H1 (cell line): ENCODE data around the gene ODF2L. TPM values are rescaled to one million over a fixed set of nuclear protein-coding genes. Genes with fewer than 3 reads are reported as not detected.
A peak's percentile ranks its signal among the peaks of the same experiment; 100 is the strongest.

Source experiments
- CTCF ChIA-PET: fragments of 300-600 bp; sonication (Branson Sonifier 250); formaldehyde crosslinking; loops from one replicate; lab custom pipeline; 2021; ENCODE audit not compliant: partially characterized antibody; lab: Charles Lee
- POLR2A ChIA-PET: fragments of 300-600 bp; sonication (Branson Sonifier 250); formaldehyde crosslinking; loops from one replicate; lab custom pipeline; 2021; ENCODE audit warnings: inconsistent platforms; ENCODE audit not compliant: partially characterized antibody; lab: Charles Lee
- DNase-seq, 2 experiments: peaks; one replicate each; pipeline versions ENCODE4 v3.0.0 to v3.0.0-alpha.2; 2010 to 2022; ENCODE audit warnings: low spot score in 2 of 2, low read depth in 1 of 2, mixed read lengths in 1 of 2
- FAIRE-seq: peaks from 2 replicates; lab custom pipeline; 2011; peaks lifted over from hg19 to GRCh38; lab: Jason Lieb, UNC
- H2AFZ ChIP-seq: 2 replicates; pipeline ENCODE4 v1.8.1; 2012; ENCODE audit warnings: low read length, inconsistent platforms
- H2AK5ac ChIP-seq: 2 replicates; pipeline ENCODE4 v1.6.1; 2013; ENCODE audit warnings: low read depth, low read length
- H2BK120ac ChIP-seq: replicated peaks from 2 replicates; pipeline ENCODE3; 2013; ENCODE audit warnings: low read depth, low read length, inconsistent platforms
- H2BK12ac ChIP-seq: 2 replicates; pipeline ENCODE4 v1.6.1; 2013; ENCODE audit warnings: low read depth, low read length
- H2BK15ac ChIP-seq: 2 replicates; pipeline ENCODE4 v1.6.1; 2013; ENCODE audit warnings: low read length
- H2BK20ac ChIP-seq: 2 replicates; pipeline ENCODE4 v1.6.1; 2013; ENCODE audit warnings: low read length
- H2BK5ac ChIP-seq: 2 replicates; pipeline ENCODE4 v1.6.1; 2013; ENCODE audit warnings: low read depth, low read length
- H3K14ac ChIP-seq: 2 replicates; pipeline ENCODE4 v1.6.1; 2013; ENCODE audit warnings: inconsistent platforms; ENCODE audit not compliant: insufficient read length
- H3K18ac ChIP-seq: 2 replicates; pipeline ENCODE4 v1.6.1; 2013; ENCODE audit warnings: low read length; ENCODE audit errors: extremely low read depth
- H3K23ac ChIP-seq: 2 replicates; pipeline ENCODE4 v1.6.1; 2013; ENCODE audit warnings: inconsistent platforms; ENCODE audit not compliant: insufficient read length
- H3K23me2 ChIP-seq: 2 replicates; pipeline ENCODE4 v1.6.1; 2013; ENCODE audit warnings: low read depth, low read length
- H3K27ac ChIP-seq: 2 replicates; pipeline ENCODE4 v1.6.1; 2011; ENCODE audit warnings: low read depth, low read length, inconsistent platforms
- H3K27me3 ChIP-seq, 4 experiments: replicated peaks in 1 of 4; 1 replicate in 1 of 4; 2 replicates in 3 of 4; pipeline versions ENCODE4 v1.6.1 to v1.8.1; 2011 to 2013; ENCODE audit warnings: low read length in 3 of 4, mild to moderate bottlenecking in 3 of 4, inconsistent platforms in 2 of 4, mixed read lengths in 2 of 4, moderate library complexity in 1 of 4; ENCODE audit not compliant: control insufficient read depth in 3 of 4, insufficient read depth in 3 of 4; ENCODE audit errors: extremely low read depth in 1 of 4
- H3K36me3 ChIP-seq, 4 experiments: 2 replicates each; pipeline versions ENCODE4 v1.6.1 to v1.8.1; 2011 to 2013; ENCODE audit warnings: mild to moderate bottlenecking in 4 of 4, low read length in 3 of 4, moderate library complexity in 2 of 4, control low read depth in 1 of 4, inconsistent platforms in 1 of 4; ENCODE audit not compliant: insufficient read depth in 4 of 4, control insufficient read depth in 2 of 4
- H3K4ac ChIP-seq: replicated peaks from 2 replicates; pipeline ENCODE3; 2013; ENCODE audit warnings: low read length, low read depth, mixed read lengths, inconsistent platforms; ENCODE audit not compliant: insufficient read length
- H3K4me1 ChIP-seq, 4 experiments: replicated peaks in 1 of 4; 1 replicate in 1 of 4; 2 replicates in 3 of 4; pipeline versions ENCODE4 v1.6.1 to v1.8.1; 2011 to 2013; ENCODE audit warnings: low read length in 3 of 4, inconsistent platforms in 2 of 4, mixed read lengths in 1 of 4; ENCODE audit not compliant: insufficient read depth in 4 of 4, control insufficient read depth in 3 of 4
- H3K4me2 ChIP-seq, 2 experiments: 2 replicates each; pipeline versions ENCODE4 v1.6.1 to v1.8.1; 2011 to 2013; ENCODE audit warnings: low read depth in 2 of 2, low read length in 2 of 2, control low read depth in 1 of 2, inconsistent platforms in 1 of 2, mild to moderate bottlenecking in 1 of 2; ENCODE audit not compliant: insufficient read depth in 1 of 2
- H3K4me3 ChIP-seq, 4 experiments: fragments of 200-600, 300-600 bp in 1 of 4; sonication (generic), shearing (Covaris generic), sonication (Bioruptor Twin) in 1 of 4; 2 replicates each; pipeline versions ENCODE4 v1.5.1 to v1.8.1; 2011 to 2016; ENCODE audit warnings: low read length in 4 of 4, low read depth in 3 of 4, control low read depth in 2 of 4, inconsistent platforms in 2 of 4, mild to moderate bottlenecking in 2 of 4, mixed read lengths in 1 of 4, moderate library complexity in 1 of 4; ENCODE audit not compliant: insufficient read depth in 2 of 4; ENCODE audit errors: extremely low read depth in 1 of 4
- H3K56ac ChIP-seq: replicated peaks from 2 replicates; pipeline ENCODE3; 2013; ENCODE audit warnings: low read depth, mild to moderate bottlenecking, mixed read lengths, low read length, inconsistent platforms; ENCODE audit not compliant: insufficient read length
- H3K79me1 ChIP-seq: 2 replicates; pipeline ENCODE4 v1.6.1; 2013; ENCODE audit warnings: low read depth, low read length, control low read depth
- H3K79me2 ChIP-seq, 2 experiments: 2 replicates each; pipeline versions ENCODE4 v1.6.1 to v1.8.1; 2012 to 2013; ENCODE audit warnings: low read length in 2 of 2, mild to moderate bottlenecking in 2 of 2, inconsistent platforms in 1 of 2; ENCODE audit not compliant: insufficient read depth in 2 of 2, control insufficient read depth in 1 of 2
- H3K9ac ChIP-seq, 4 experiments: replicated peaks in 1 of 4; 1 replicate in 1 of 4; 2 replicates in 3 of 4; pipeline versions ENCODE4 v1.6.1 to v1.8.1; 2011 to 2013; ENCODE audit warnings: low read depth in 3 of 4, low read length in 3 of 4, control low read depth in 2 of 4, mild to moderate bottlenecking in 2 of 4, moderate library complexity in 2 of 4, inconsistent platforms in 1 of 4; ENCODE audit errors: extremely low read depth in 1 of 4
- H3K9me3 ChIP-seq, 2 experiments: 2 replicates each; pipeline versions ENCODE4 v1.6.1 to v1.8.1; 2012 to 2013; ENCODE audit warnings: mild to moderate bottlenecking in 2 of 2, moderate library complexity in 2 of 2, control low read depth in 1 of 2, inconsistent platforms in 1 of 2, low read depth in 1 of 2, low read length in 1 of 2, mixed read lengths in 1 of 2; ENCODE audit not compliant: insufficient read depth in 2 of 2
- H4K20me1 ChIP-seq, 2 experiments: replicated peaks in 1 of 2; 2 replicates each; pipeline versions ENCODE3 to v1.8.1; 2011 to 2013; ENCODE audit warnings: inconsistent platforms in 2 of 2, low read length in 2 of 2, mild to moderate bottlenecking in 1 of 2; ENCODE audit not compliant: insufficient read depth in 2 of 2, control insufficient read depth in 1 of 2
- H4K5ac ChIP-seq: 2 replicates; pipeline ENCODE4 v1.6.1; 2013; ENCODE audit warnings: low read length, low read depth, mixed read lengths, inconsistent platforms; ENCODE audit not compliant: insufficient read length
- H4K8ac ChIP-seq: 2 replicates; pipeline ENCODE4 v1.8.0; 2013; ENCODE audit warnings: mild to moderate bottlenecking, moderate library complexity, low read length, inconsistent platforms; ENCODE audit not compliant: insufficient read depth; ENCODE audit errors: extremely low read depth
- H4K91ac ChIP-seq: replicated peaks from 2 replicates; pipeline ENCODE3; 2013; ENCODE audit warnings: low read length, mixed read lengths, inconsistent platforms; ENCODE audit not compliant: insufficient read length
- EGR1 ChIP-seq: IDR thresholded peaks from 2 replicates; pipeline ENCODE4 v1.6.1; 2011; ENCODE audit warnings: low read depth, low read length, borderline replicate concordance
- RBBP5 ChIP-seq: IDR thresholded peaks from 2 replicates; pipeline ENCODE4 v1.7.1; 2012; ENCODE audit warnings: low read depth, mild to moderate bottlenecking, inconsistent platforms, low read length, moderate library complexity, borderline replicate concordance
- TCF12 ChIP-seq: IDR thresholded peaks from 2 replicates; pipeline ENCODE4 v1.6.1; 2011; ENCODE audit warnings: low read depth, mild to moderate bottlenecking, low read length
- WGBS, 2 experiments: shearing (Covaris generic) in 1 of 2; methylation state at CpG; one replicate each; pipeline versions ENCODE4 v1.1.6 to v1.1.7; 2013 to 2015; ENCODE audit warnings: low lambda C conversion rate in 2 of 2, mixed read lengths in 2 of 2, inconsistent platforms in 1 of 2, low coverage in 1 of 2, missing lambda C conversion rate in 1 of 2; ENCODE audit not compliant: insufficient replicate concordance in 2 of 2, insufficient coverage in 1 of 2, insufficient read length in 1 of 2; ENCODE audit errors: extremely low coverage in 1 of 2, missing lambda C conversion rate in 1 of 2; 5-methylcytosine and 5-hydroxymethylcytosine counted together
- polyA plus RNA-seq, 7 experiments: library from polyadenylated mRNA; depleted of rRNA in 3 of 7; stranded (reverse) in 5 of 7; unstranded in 2 of 7; fragments of >200 nt in 5 of 7; fragments of 200-250 nt in 2 of 7; gene quantifications; 1 replicate in 5 of 7; 2 replicates in 1 of 7; 4 replicates in 1 of 7; pipeline versions ENCODE4 v1.2.1 to v1.2.3, GENCODE V29; 2011 to 2013; ENCODE audit warnings: missing spikeins in 2 of 7, mixed read lengths in 2 of 7
- total RNA-seq: library from RNA; stranded (reverse); fragmentation: NEBNext Ultra II Directional; extraction: Animal tissue kit (Norgen Biotek cat#: 25700); gene quantifications from 2 replicates; pipeline ENCODE4 v1.2.1, GENCODE V29; 2021

Gene ODF2L
- total and polyA plus RNA-seq, 2 of the 8 experiments (the other 6 are each of a cell fraction or from before 2014, with no cell fraction given), result 3.2 to 27.1 TPM

- Histone ChIP-seq H3K4me3 (no peak overlapping the region), H3K4me1 (no peaks in the 10 kb centered on the region), H3K18ac (no peak overlapping the region), H3K4me2 (no peak overlapping the region), H3K23me2 (no peaks in the 10 kb centered on the region), H3K9me3 (no peaks in the 10 kb centered on the region), H3K56ac (no peak overlapping the region), H3K27me3 (no peaks in the 10 kb centered on the region), H2AFZ (no peak overlapping the region), H2BK12ac (no peak overlapping the region), H3K79me1 (no peaks in the 10 kb centered on the region), H2BK15ac (no peak overlapping the region), H3K27ac (no peak overlapping the region), H3K14ac (no peak overlapping the region), H4K91ac (no peak overlapping the region), H2BK5ac (no peak overlapping the region), H2BK20ac (no peak overlapping the region), H3K36me3 (no peaks in the 10 kb centered on the region), H3K9ac (no peak overlapping the region), H2AK5ac (0 out of 2 replicates have a peak overlapping the region, but pooled peaks have one; percentile 15), H3K23ac (no peak overlapping the region), H4K5ac (no peak overlapping the region), H3K4ac (no peak overlapping the region), H3K79me2 (no peaks in the 10 kb centered on the region), H4K20me1 (no peaks in the 10 kb centered on the region), H4K8ac (no peak overlapping the region), H2BK120ac (no peak overlapping the region)
- DNase-seq (no peak), FAIRE-seq (no peak)
- POLR2A ChIA-PET, result no interaction called here
- 90% methylated on average over 6 of the region's 6 CpGs; no CpG with 5 or more reads in 1 of the 2 experiments for WGBS, 2 experiments
- CTCF ChIA-PET, result interaction anchor here (0.9 to 2.6 kb wide), 6 partner anchors 10 to 190 kb away, joined by 3 to 8 read pairs (median 3); no protein-coding TSS in a partner anchor
- TF ChIP-seq TCF12 (no peak), RBBP5 (no peak), EGR1 (no peak)
Observed at GRCh38 chr1:86416343-86416742, 20.2 kb upstream of the ODF2L start.
